Stimulated activated CD4-positive, alpha-beta T cell treated with anti-CD3 and anti-CD28 coated beads, TNF-alpha, amount 100 ng/mL, for 1 hour (primary cell): ENCODE data around the gene MARK2.
A peak's percentile ranks its signal among the peaks of the same experiment; 100 is the strongest.
"Not testable (repeated sequence)": the region's sequence is repeated elsewhere in the genome, so short reads cannot be mapped to it uniquely, and the experiment has no call there.

Source experiments
- DNase-seq, 3 donors: peaks; one replicate each; pipeline ENCODE4 v3.0.0-alpha.2; 2020; ENCODE audit warnings: low read depth in 3 of 3, low spot score in 1 of 3

Gene MARK2

DNA sequence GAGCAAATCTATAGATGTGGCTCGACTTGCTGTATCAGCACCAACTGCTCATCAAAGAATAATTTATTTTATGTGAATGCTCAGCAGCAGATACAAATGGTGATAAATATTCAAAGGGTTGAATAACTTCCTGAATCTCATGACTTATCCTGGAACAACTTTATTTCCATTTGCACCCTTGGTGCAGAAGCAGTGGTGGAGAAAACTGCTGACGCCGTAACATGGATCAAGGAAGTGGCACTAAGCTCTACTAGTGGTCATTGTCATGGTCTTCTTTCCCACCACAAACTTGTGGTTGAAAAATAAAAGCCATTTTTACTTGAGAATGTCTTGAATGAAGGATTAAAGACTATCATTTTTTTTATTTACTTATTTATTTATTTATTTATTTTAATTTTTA lies 14.6 kb downstream of the MARK2 start:
- no peak for DNase-seq

DNA sequence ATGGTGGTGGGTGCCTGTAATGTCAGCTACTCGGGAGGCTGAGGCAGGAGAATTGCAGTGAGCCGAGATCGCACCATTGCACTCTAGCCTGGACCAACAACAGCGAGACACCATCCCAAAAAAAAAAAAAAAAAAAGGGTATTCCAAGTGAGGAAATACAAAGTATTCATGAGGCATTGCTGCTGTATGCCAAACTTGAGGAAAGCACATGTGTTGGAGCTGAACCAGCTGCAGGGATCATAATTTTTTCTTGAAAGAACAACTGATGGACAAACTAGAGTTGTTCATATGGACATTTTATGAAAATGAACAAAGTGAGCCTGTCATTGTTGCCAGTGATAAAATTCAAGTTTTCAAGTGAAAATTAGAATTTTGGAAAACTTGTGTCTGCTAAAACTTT lies 15.8 kb downstream of the MARK2 start:
- no peak for DNase-seq

DNA sequence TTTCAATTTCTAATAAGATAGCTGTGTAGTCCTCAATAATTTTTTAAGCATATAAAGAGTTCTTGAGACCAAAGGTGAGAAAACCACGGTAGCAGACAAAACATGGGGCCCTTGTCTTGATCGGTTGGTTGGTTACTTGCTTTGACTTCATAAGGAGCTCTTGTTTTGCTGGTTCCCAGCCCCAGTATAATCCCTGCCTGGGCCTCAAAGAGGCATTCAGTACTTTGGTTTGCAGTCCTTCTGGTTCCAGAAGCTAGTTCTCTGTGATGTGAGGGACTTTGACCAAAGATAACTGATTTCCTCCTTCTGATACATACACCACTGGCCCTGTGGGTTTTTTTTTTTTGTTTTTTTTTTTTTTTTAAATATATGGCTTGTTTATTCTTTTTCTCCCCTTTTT lies 17.1 kb downstream of the MARK2 start:
- DNase-seq = no peak

DNA sequence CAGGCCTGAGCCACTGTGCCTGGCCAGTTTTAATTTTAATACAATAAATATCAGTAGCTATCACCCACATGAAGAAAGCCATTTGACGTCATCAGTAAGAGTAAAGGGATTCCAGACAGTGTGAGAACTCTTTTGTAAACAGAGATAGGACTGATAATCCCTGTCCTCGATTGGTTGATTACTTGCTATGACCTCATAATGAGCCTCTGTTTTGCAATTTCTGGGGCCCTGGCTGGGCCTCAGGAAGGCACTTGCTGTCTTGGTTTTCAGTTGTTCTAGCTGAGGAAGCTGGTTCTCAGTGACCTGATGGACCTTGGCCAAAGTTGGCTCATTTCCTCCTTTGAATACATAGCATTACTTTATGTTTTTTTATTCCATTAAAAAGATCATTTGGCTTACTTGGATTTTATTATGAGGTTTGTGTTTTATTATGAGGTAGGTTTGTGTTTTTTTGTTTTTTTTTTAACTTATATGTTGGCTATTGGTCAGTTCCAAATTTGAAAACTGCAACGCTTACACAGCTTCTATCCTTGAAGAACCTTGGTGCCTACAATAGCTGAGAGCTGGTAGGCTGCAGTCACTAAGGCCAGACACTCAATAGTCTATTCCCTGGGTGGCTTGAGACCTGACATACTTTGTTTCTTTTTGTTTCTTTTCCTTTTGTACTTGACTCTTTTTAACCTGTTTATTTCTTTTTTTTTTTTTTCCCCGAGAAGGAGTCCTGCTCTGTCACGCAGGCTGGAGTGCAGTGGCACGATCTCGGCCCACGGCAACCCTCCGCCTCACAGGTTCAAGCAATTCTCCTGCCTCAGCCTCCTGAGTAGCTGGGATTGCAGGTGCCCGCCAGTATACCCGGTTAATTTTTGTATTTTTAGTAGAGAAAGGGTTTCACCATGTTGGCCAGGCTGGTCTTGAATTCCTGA lies 20.0 kb downstream of the MARK2 start:
- DNase-seq = no peak

DNA sequence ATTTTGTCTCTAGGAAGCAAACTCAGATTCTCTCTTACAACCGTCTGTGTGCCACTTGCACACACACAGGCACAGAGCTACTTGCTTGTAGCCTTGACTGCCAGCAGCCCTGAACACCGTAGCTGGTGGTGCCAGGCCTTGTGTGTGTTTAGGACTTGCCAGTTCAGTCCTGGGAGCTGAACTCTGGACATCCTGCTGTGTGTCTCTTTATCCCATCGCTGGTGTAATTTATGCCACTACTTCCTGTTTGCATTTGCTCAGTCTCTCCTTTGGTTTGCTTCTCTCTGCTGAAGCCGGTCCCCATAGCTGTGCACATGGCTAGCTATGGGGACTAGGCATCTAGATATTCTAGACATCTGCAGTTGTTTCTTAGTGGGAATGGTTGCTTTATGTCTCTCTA lies 24.0 kb downstream of the MARK2 start:
- no peak for DNase-seq

DNA sequence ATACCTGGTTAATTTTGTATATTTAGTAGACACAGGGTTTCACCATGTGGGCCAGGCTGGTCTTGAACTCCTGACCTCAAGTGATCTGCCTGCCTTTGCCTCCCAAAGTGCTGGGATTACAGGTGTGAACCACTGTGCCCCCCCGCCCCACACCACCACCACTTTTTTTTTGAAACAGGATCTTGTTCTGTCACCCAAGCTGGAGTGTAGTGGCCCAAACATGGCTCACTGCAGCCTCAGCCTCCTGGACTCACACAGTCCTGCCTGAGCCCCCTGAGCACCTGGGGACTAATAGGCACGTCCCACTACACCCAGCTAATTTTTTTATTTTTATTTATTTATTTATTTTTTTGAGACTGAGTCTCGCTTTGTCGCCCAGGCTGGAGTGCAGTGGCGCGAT lies 24.7 kb downstream of the MARK2 start:
- DNase-seq = not testable (repeated sequence)

DNA sequence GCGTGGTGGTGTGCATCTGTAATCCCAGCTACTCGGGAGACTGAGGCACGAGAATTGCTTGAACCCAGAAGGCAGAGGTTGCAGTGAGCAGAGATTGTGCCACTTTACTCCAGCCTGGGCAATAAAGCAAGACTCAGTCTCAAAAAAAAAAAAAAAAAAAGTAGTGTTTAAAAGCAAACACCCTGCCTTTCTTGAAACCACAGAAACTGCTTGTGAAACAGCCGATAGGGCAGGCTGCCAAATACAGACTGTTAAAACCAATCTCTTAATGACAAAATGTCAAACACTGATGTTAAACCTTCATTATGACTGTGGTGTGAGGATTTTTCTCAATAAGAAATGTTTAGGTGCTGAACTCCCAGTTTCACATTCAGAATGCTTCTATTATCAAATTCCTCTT lies 27.3 kb downstream of the MARK2 start:
- DNase-seq = peak; percentile 33 to 60 (median 50)

DNA sequence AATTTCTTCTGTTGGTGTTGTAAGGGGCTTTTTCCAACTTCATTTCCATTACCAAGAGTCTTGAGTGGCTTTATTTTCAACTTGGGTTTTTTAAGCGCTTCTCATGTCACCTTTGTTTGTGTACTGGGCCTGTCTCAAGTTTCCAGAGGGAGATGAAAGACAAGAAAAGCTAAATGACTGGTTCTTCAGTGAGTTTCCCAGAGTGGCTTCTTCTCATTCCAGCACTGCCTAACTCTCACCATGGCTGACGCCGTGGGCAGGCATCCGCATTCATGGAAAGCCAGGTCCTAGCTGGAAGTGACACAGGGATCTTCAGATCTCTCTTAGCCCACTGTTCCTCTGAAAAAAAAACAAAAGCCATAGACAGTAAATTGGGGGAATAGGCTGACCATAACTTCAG lies 28.6 kb downstream of the MARK2 start:
- no peak for DNase-seq

DNA sequence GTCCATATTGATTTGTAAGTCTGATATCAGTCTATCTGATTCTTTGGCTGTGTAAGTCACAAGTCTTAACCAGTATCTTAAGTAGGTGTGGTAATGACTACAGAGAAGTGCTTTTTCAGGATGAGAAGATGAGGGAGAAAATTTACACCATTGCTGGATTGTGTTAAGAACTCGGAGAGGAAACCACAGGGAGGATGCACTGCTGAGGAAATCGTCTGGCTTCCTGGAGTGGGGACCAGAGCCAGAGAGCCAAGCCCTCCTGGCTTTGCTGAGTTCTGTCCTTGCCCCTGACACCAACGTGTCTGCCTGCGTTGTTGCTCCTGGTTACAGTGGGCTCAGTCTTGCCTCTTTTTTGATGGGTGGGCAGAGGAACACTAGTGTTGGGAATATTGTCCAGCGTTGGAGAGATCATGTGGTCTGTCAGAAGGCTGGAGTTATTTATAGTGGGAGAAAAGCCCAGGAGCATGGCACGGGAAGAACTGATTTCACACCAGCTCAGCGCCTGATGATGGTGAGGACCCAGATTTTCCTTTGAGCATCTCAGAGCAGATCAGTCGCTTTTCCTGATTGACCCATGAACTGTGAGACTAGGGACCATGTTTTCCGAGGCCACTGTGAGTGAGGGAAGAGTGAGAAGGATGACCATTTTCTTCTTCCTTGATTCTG lies 29.6 kb downstream of the MARK2 start:
- DNase-seq = no peak

DNA sequence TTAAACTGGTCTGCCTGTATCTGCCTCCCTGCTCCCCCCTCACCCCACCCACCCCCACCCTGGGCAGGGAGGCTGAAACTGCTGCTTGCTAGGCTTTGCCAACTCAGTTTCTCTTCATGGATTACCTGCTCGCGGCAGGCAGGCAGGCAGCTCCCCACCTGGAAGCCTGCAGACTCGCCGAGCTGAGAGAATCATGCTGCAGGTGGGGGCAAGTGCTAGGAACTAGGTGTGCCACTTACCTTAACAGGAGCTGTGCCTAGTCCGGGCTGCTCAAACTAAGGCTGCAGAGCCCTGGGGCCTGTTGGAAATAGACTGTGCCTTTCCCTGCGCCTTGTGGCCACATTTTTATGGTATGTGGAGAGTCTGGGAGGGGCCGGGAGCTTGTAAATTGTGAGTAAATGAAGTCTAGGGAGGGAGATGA lies 30.3 kb downstream of the MARK2 start:
- no peak for DNase-seq

DNA sequence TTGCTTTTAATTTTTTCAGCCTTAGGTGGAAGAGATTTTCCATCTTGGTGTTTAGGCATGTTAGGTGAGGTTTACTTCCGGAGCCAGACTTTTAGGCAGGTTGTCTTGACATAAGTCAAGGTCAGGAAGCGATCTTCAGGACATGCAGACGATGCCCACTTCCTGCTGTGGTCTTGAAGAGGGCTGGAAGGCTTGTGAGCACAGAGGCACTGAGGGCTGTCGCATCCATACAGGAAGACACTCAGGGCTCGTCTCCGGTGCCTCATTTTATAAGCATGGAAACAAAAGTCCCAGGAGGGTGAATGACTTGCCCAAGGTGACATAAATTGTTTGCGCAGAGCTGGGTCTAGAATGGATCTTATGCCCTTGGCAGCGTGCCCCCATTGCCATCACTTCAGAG lies 30.8 kb downstream of the MARK2 start:
- DNase-seq = no peak

DNA sequence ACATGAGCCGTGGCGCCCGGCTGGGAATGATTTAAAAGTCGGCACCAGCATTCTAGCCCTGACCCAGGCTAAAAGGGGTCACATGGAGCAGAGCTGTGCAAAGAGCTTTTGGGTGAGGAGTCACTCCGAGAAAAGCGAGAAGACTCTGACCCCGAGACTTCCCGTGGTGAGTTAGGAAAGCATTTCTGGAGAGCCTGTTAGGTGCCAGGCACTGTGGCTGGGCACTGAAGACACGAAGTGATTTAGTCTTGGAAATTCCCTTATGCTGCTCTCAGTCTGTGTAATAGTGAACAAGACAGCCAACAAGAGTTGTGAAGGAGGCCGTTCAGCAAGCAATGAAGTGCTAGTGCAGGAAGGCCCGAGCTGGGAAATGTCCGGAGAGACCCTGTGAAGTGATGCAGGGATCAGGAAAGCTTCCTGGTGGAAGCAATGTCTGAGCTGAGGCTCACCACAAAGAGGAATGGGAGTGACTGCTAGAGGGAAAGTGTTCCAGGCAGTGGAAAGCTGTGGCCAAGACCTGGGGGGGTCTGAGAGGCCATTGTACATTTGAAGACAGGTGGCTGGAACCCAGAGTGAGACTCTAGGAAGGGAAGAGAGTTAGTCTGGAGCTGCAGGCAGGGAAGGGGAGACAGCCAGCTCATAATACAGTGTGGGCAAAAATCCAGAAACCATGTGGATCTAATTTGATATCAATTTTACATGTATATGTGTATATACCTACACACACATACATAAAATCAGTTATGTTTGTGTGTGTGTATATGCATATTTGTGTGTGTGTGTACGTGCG lies 31.6 kb downstream of the MARK2 start:
- no peak for DNase-seq

DNA sequence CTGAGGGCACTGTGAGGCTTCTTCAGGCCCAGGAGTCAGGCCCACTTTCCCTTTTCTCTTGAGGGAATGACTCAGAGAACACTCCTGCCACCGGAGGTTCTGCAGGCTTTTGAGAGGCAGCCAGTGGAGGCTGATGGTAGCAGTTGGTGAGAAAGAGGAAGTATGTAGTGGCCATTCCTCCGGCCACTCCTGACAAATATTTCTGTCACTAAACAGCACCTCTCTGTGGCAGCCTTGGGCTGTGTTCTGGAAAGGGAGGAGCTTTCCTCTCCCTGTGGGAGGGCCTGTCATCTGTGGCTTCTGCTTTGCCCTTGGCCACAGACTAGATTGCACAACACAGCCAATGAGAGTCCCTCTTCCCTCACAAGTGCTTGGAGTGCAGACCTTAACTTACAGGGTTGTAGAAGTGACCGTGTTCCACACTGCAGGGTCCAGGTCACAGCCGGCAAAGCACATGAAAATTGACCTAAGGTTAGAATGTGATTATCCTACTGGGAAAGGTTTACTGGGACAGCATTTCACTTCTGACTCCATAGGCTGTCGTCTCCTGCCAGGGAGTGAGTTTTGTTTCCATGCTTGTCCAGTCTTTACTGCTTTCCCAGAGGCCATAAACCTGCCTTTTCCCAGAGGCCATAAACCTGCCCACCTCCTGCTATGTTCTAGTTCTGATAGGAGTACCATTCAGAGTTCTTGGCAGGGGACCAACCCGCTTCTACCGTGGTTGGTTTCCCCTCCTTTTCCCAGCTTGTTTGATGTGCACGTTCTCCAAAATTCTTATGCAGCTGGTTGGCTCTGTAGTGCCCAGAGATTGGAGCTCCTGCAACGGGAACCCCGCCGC lies 33.3 kb downstream of the MARK2 start:
- no peak for DNase-seq

DNA sequence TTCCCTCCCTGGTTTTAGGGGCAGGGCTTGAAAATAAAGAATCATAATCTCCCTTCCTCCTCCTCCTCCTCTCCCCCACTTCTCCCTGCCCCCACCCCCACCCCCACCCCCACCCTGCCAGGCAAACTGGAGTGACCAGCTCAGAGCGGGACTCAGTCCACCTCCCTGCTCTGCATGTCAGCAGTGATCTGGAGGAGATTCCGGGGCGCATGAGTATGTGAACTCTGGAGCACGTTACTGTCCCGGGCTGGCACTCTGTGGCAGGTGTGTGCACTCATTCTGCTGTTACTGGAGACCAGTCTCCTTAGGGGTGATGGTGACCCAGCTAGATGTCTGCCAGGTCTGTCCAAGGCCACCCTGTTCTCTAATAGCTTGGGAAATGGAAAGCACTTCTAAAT lies 33.9 kb downstream of the MARK2 start:
- DNase-seq = no peak

DNA sequence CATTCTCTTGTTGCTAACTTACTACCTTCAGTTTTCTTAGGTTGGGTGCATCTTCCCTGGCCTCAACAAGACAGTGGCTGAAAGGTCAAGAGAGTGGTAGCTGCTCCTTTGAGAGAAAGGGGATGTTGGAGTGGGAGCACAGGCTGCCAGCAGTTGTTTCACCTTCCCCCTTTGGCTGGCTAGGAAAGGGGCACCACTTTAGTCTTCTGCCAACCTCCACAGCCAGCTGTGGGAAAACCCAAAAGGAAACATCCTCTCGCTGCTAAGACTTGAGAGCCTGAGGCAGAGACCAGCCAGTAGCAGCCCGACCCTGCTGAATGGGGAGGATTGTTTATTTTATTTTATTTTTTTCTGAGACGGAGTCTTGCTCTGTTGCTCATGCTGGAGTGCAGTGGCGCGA lies 34.4 kb downstream of the MARK2 start:
- no peak for DNase-seq

DNA sequence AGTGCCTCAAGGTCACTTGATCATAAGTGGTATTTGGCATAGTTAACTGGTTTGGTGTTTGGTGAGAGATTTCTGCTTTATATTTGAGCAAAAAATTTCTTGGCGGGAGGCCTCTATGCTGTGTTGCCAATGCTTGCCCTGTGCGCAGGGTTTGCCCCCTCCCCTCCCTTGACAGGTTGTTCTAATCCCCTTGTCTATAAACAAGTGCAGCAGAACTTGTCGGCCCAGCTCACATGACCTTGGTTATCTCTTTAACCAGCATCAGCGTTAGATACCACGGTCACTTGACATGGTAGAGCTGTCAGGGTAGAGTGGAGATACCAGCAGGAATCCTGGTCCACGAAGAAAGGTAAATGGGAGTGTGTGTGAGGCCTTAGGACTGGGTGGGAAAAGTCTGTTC lies 35.6 kb downstream of the MARK2 start:
- DNase-seq = no peak

DNA sequence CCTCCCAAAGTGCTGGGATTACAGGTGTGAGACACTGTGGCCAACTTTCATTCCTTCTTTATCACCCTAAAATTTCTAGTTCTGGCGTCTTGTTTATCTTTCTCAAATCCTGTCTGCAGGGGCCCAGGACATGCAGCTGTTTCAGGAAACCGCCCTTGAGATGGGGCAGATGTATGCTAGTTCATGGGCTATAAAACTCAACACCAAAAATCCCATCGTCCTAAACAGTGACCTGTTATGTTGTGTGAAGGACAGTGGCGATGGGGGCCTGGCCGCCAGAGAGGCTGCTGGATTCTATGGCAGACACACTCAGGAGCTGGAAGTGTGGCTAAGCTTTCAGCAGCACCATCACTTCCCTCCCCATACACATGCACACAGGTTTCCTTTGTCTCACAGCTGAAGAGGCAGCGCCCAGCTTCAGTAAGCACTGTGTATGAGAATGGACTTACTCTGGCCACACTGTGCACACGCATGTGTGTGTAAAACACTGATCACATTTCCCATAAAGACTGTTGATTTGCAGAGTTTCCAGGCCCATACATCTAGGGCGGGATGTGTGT lies 36.7 kb downstream of the MARK2 start:
- DNase-seq = no peak

DNA sequence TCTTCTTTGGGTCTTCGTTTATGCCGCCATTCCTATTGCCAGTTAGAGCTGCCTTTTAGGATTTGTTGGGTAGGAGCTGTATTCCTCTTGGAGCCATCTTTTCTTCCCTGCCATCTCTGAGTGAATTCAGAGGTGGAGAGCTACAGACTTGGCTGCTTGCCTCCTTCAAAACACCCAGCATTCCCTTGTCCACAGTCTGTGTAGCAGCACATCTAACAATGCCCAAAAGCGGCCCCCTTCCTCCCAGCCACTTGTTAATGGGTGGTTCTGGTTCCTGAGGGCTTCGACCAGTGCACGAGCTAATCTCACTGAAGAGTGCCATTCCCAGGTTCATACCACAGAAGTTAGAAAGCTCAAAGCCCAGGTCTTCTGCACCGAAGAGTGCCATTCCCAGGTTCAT lies 37.7 kb downstream of the MARK2 start:
- no peak for DNase-seq

DNA sequence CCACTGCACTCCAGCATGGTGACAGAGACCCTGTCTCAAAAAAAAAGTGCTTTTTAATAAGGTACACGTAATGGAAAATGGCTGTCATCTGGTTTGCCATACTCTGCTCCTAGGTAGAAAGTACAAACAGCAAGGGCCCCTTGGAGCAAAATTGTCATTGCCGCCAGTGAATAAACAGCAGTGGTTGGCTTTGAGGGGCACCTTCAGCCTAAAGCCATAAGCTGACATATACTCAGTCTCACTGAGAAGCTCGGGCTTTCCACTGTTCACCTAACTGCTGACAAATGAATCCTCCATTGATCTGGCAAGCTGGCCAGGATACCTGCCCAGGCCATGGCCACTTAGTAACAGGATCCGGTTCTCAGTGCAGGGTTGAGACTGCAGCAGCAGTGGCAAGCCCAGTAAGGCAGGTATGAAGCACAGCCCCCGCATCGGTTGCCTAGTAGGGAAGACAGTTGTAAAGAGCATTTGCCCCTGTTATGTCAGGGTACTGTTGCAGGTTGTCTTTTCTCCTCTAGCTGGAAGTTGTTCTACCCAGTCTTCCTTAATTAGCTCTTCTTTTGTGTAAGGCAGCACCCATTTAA lies 38.8 kb downstream of the MARK2 start:
- DNase-seq = no peak
